Liver (tissue), 3 donors: ENCODE results near the gene GRID1.

Experiments used
- ATF3 ChIP-seq: IDR thresholded peaks from 2 replicates; pipeline ENCODE4 v1.6.1; 2016; ENCODE audit warnings: antibody characterized with exemption
- CTCF ChIP-seq: fragments of 150-350 bp; IDR thresholded peaks from 2 replicates; pipeline ENCODE4 v1.5.1; 2017; ENCODE audit warnings: improper control_type of control experiment, low read depth, low read length; ENCODE audit not compliant: missing input control
- GABPA ChIP-seq, 2 donors: IDR thresholded peaks in 1 of 2; conservative IDR thresholded peaks in 1 of 2; 2 replicates each; pipeline ENCODE4 v1.6.1; 2016; ENCODE audit warnings: antibody characterized with exemption in 2 of 2, mild to moderate bottlenecking in 1 of 2, moderate library complexity in 1 of 2
- RAD21 ChIP-seq, 2 donors: IDR thresholded peaks; 2 replicates each; pipeline ENCODE4 v1.6.1; 2016; ENCODE audit warnings: antibody characterized with exemption in 2 of 2, mild to moderate bottlenecking in 2 of 2
- REST ChIP-seq: IDR thresholded peaks from 2 replicates; pipeline ENCODE4 v1.6.1; 2016; ENCODE audit warnings: antibody characterized with exemption, mild to moderate bottlenecking
- SP1 ChIP-seq: IDR thresholded peaks from 2 replicates; pipeline ENCODE4 v1.6.1; 2018; ENCODE audit warnings: antibody characterized with exemption, mild to moderate bottlenecking
- YY1 ChIP-seq: IDR thresholded peaks from 2 replicates; pipeline ENCODE4 v1.6.1; 2016; ENCODE audit warnings: antibody characterized with exemption, mild to moderate bottlenecking
- donor health status: healthy.
- donor health status: healthy.

- TF ChIP-seq GABPA (IDR thresholded peaks at IDR 0.05 in 1 of 2, conservative IDR thresholded peaks at IDR 0.05 in 1 of 2) (no peak), YY1 (no peak), SP1 (no peak), ATF3 (no peak), REST (no peak), CTCF (no peak), RAD21 (IDR thresholded peaks at IDR 0.05) (no peak)
These were observed 178.3 kb downstream of the GRID1 start for GRCh38 chr10:86188326-86188725.
